ENCODE measurements around the gene CACNA2D1. TPM values are rescaled to one million over a fixed set of nuclear protein-coding genes. Genes with fewer than 3 reads are reported as not detected.

Gene CACNA2D1
- total RNA-seq, 1 experiment from 2014 or later: 36.2 TPM

DNA sequence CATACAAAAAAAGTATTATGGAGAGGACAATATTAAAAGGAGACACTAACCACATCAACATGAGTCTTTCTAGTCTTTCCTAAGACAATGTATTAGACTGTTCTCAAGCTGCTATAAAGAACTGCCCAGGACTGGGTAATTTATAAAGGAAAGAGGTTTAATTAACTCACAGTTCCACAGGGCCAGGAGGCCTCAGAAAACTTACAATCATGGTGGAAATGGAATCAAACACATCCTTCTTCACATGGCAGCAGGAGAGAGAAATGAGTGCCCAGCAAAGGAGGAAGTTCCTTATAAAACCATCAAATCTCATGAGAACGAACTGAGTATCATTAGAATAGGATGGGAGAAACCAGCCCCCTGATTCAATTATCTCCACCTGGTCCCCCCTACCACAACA, 25.7 kb downstream of the CACNA2D1 start:
- TF ChIP-seq, protein P1, sequence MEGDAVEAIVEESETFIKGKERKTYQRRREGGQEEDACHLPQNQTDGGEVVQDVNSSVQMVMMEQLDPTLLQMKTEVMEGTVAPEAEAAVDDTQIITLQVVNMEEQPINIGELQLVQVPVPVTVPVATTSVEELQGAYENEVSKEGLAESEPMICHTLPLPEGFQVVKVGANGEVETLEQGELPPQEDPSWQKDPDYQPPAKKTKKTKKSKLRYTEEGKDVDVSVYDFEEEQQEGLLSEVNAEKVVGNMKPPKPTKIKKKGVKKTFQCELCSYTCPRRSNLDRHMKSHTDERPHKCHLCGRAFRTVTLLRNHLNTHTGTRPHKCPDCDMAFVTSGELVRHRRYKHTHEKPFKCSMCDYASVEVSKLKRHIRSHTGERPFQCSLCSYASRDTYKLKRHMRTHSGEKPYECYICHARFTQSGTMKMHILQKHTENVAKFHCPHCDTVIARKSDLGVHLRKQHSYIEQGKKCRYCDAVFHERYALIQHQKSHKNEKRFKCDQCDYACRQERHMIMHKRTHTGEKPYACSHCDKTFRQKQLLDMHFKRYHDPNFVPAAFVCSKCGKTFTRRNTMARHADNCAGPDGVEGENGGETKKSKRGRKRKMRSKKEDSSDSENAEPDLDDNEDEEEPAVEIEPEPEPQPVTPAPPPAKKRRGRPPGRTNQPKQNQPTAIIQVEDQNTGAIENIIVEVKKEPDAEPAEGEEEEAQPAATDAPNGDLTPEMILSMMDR (conservative IDR thresholded peaks at IDR 0.05): no peak

More for the DNA sequence above, 25.7 kb downstream of the CACNA2D1 start:
- Histone ChIP-seq H4K91ac (ENCODE audit: insufficient read length, low read depth, low read length) (no peak overlapping the region), H4K20me1 (ENCODE audit: control insufficient read depth, insufficient read depth, insufficient read length) (no peaks in the 10 kb centered on the region), H3K9ac (ENCODE audit: extremely low read depth, insufficient read length, low read length) (no peak overlapping the region), H3K4me1 (ENCODE audit: insufficient read depth, low read length) (no peaks in the 10 kb centered on the region), H4K8ac (replicated peaks; ENCODE audit: insufficient read length, low read depth, low read length) (no peak overlapping the region), H4K5ac (ENCODE audit: insufficient read length, low read depth, low read length) (no peak overlapping the region), H3K79me1 (ENCODE audit: insufficient read depth, low read depth, low read length, poor library complexity, severe bottlenecking) (no peaks in the 10 kb centered on the region), H3K4me2 (ENCODE audit: insufficient read depth, insufficient read length, low read length) (no peak overlapping the region), H2BK20ac (ENCODE audit: low read depth, low read length, poor library complexity, severe bottlenecking) (no peak overlapping the region), H3K56ac (ENCODE audit: insufficient read length, low read depth, low read length) (no peak overlapping the region), H3K9me3 (ENCODE audit: control insufficient read depth, low read depth, low read length) (no peaks in the 10 kb centered on the region), H2BK12ac (ENCODE audit: insufficient read length, low read depth, low read length) (no peak overlapping the region), H3K27ac (ENCODE audit: insufficient read length, low read depth, low read length) (no peak overlapping the region), H3K23me2 (ENCODE audit: insufficient read length, low read depth, low read length, poor library complexity, severe bottlenecking) (no peaks in the 10 kb centered on the region), H3K4ac (ENCODE audit: low read depth, low read length) (no peak overlapping the region), H3K14ac (ENCODE audit: insufficient read depth, low read length) (no peak overlapping the region), H2AK5ac (ENCODE audit: insufficient read length, low read length) (no peak overlapping the region), H2BK15ac (ENCODE audit: low read depth, low read length) (no peak overlapping the region), H3K27me3 (ENCODE audit: insufficient read depth, low read length) (no peaks in the 10 kb centered on the region), H3K79me2 (ENCODE audit: insufficient read depth, low read length) (peaks cover 2% of the 10 kb centered on the region; the same call in 1 of the 2 replicates), H3T11ph (ENCODE audit: low read length) (no peak overlapping the region), H2BK5ac (ENCODE audit: insufficient read length, low read length) (no peak overlapping the region), H3K18ac (ENCODE audit: insufficient read length, low read depth, low read length) (no peak overlapping the region), H2BK120ac (ENCODE audit: low read depth, low read length, poor library complexity, severe bottlenecking) (no peak overlapping the region), H3K23ac (ENCODE audit: insufficient read length, low read depth, low read length) (no peak overlapping the region), H2AFZ (ENCODE audit: low read length) (no peak overlapping the region)
- no peak overlapping the region for H3K4me3 Mint-ChIP-seq
- peaks cover 0 to 1% of the 10 kb centered on the region in 2 experiments; a peak in 1 of 5 replicates for H3K9me3 Mint-ChIP-seq
- WGBS (ENCODE audit: extremely low coverage, insufficient read length, low lambda C conversion rate): no CpG with 5 or more reads among the region's 1 CpG
- DNase-seq: no peak
- H3K27ac Mint-ChIP-seq: no peak overlapping the region
- no peaks in the 10 kb centered on the region for H3K27me3 Mint-ChIP-seq (ENCODE audit: low read depth)
- H3K4me1 Mint-ChIP-seq: peaks cover 4 to 6% of the 10 kb centered on the region in 2 experiments
- peaks cover 2 to 5% (median 3%) of the 10 kb centered on the region in 3 experiments; a peak in 4 of 7 replicates for H3K36me3 Mint-ChIP-seq (ENCODE audit: insufficient read depth in 1 of 3, low read depth in 3 of 3)
